OCI-LY3 (cell line): ENCODE results near the gene JSRP1.

ENCODE experiments used
- H2AFZ ChIP-seq: fragments of 200-600, 300-600 bp; shearing (Covaris generic); 2 replicates; pipeline ENCODE4 v1.6.0; 2014; ENCODE audit warnings: antibody characterized with exemption, low read depth, low read length
- H3K27ac ChIP-seq: fragments of 200-600, 300-600 bp; sonication (generic); 2 replicates; pipeline ENCODE4 v1.5.1; 2014; ENCODE audit warnings: mild to moderate bottlenecking, low read length, moderate library complexity, mixed read lengths
- H3K27me3 ChIP-seq: fragments of 200-600, 300-600 bp; sonication (generic); 2 replicates; pipeline ENCODE4 v1.6.1; 2014; ENCODE audit warnings: low read depth, low read length, mixed read lengths
- H3K36me3 ChIP-seq: fragments of 200-600, 300-600 bp; sonication (generic); replicated peaks from 2 replicates; pipeline ENCODE3; 2014; ENCODE audit warnings: low read depth, low read length, mixed read lengths
- H3K4me1 ChIP-seq: fragments of 300-600, 200-600 bp; sonication (generic); 2 replicates; pipeline ENCODE4 v1.6.1; 2014; ENCODE audit warnings: low read length, mixed read lengths
- H3K4me2 ChIP-seq: fragments of 200-600, 300-600 bp; sonication (generic); 2 replicates; pipeline ENCODE4 v1.6.1; 2014; ENCODE audit warnings: low read length, mixed read lengths
- H3K4me3 ChIP-seq: fragments of 300-600, 200-600 bp; sonication (generic); 2 replicates; pipeline ENCODE4 v1.5.1; 2014; ENCODE audit warnings: antibody characterized with exemption, mild to moderate bottlenecking, low read length, moderate library complexity
- H3K79me2 ChIP-seq: fragments of 300-600, 200-600 bp; shearing (Covaris generic); 2 replicates; pipeline ENCODE4 v1.6.1; 2014; ENCODE audit warnings: mild to moderate bottlenecking, low read length, mixed read lengths
- H3K9ac ChIP-seq: fragments of 300-600, 200-600 bp; shearing (Covaris generic); 2 replicates; pipeline ENCODE4 v1.6.0; 2014; ENCODE audit warnings: mild to moderate bottlenecking, low read length, moderate library complexity
- H3K9me3 ChIP-seq: fragments of 200-600, 300-600 bp; shearing (Covaris generic); 2 replicates; pipeline ENCODE4 v1.6.1; 2014; ENCODE audit warnings: low read length, mixed read lengths; ENCODE audit not compliant: insufficient read depth
- H4K20me1 ChIP-seq: fragments of 200-600, 300-600 bp; sonication (generic); 2 replicates; pipeline ENCODE4 v1.6.1; 2016; ENCODE audit warnings: low read length, mixed read lengths; ENCODE audit not compliant: insufficient read depth
- EZH2phosphoT487 ChIP-seq: fragments of 200-600 bp; shearing (Covaris generic); IDR thresholded peaks from 2 replicates; pipeline ENCODE4 v1.6.1; 2018; ENCODE audit warnings: antibody characterized with exemption, mixed run types, low read depth
- TF ChIP-seq, protein P1 (sequence below): fragments of 200-600, 300-600 bp; sonication (generic); IDR thresholded peaks from 2 replicates; pipeline ENCODE4 v1.5.1; 2014; ENCODE audit warnings: antibody characterized with exemption, low read length, low read depth

JSRP1 gene

DNA sequence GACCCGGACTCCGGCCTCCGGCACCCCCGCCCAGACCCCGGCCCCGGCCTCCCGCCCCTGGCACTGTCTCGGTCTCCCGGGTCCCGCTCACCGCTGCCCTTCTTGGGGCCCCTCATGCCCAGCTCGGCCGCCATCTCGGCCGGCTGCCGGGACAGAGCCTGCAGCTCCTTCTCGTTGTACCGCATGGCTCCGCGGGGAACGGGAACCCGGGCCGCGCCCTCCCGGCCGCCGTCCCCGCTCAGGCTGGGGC, 20.2 kb downstream of the JSRP1 start:
- no peak for TF ChIP-seq EZH2phosphoT487
- TF ChIP-seq, protein P1, sequence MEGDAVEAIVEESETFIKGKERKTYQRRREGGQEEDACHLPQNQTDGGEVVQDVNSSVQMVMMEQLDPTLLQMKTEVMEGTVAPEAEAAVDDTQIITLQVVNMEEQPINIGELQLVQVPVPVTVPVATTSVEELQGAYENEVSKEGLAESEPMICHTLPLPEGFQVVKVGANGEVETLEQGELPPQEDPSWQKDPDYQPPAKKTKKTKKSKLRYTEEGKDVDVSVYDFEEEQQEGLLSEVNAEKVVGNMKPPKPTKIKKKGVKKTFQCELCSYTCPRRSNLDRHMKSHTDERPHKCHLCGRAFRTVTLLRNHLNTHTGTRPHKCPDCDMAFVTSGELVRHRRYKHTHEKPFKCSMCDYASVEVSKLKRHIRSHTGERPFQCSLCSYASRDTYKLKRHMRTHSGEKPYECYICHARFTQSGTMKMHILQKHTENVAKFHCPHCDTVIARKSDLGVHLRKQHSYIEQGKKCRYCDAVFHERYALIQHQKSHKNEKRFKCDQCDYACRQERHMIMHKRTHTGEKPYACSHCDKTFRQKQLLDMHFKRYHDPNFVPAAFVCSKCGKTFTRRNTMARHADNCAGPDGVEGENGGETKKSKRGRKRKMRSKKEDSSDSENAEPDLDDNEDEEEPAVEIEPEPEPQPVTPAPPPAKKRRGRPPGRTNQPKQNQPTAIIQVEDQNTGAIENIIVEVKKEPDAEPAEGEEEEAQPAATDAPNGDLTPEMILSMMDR, result no peak
- Histone ChIP-seq H3K36me3 (peaks cover 45% of the 10 kb centered on the region), H4K20me1 (peaks cover 38% of the 10 kb centered on the region), H3K9ac (peak overlapping the region; percentile 93), H2AFZ (no peak overlapping the region), H3K4me1 (peaks cover 31% of the 10 kb centered on the region), H3K4me2 (peak overlapping the region; percentile 95), H3K79me2 (peaks cover 80% of the 10 kb centered on the region), H3K4me3 (peak overlapping the region; percentile 89), H3K9me3 (no peaks in the 10 kb centered on the region), H3K27me3 (no peaks in the 10 kb centered on the region), H3K27ac (peak overlapping the region; percentile 42)

- H4K20me1 ChIP-seq, result peaks cover 33% of the 10 kb centered on the region
- peaks cover 43% of the 10 kb centered on the region for H3K36me3 ChIP-seq
- H3K4me1 ChIP-seq, result peaks cover 31% of the 10 kb centered on the region
Measured at GRCh38 chr19:2235381-2236063, 20.7 kb downstream of the JSRP1 start.

GRCh38 chr19:2234996-2235380, 21.2 kb downstream of the JSRP1 start:
- Histone ChIP-seq H4K20me1 (peaks cover 28% of the 10 kb centered on the region), H3K27me3 (no peaks in the 10 kb centered on the region), H3K79me2 (peaks cover 70% of the 10 kb centered on the region), H3K4me1 (peaks cover 31% of the 10 kb centered on the region), H3K9me3 (no peaks in the 10 kb centered on the region), H3K27ac (peak overlapping the region; percentile 42), H2AFZ (no peak overlapping the region), H3K36me3 (peaks cover 42% of the 10 kb centered on the region), H3K4me3 (peak overlapping the region; percentile 89), H3K4me2 (peak overlapping the region; percentile 95), H3K9ac (peak overlapping the region; percentile 93)
- TF ChIP-seq, protein P1, result no peak
- TF ChIP-seq EZH2phosphoT487, result no peak

More at GRCh38 chr19:2235381-2236063, 20.7 kb downstream of the JSRP1 start:
- Histone ChIP-seq H3K27ac (peak overlapping the region; percentile 42), H2AFZ (no peak overlapping the region), H3K9ac (peak overlapping the region; percentile 93), H3K27me3 (no peaks in the 10 kb centered on the region), H3K4me2 (peak overlapping the region; percentile 95), H3K79me2 (peaks cover 76% of the 10 kb centered on the region), H3K4me3 (peak overlapping the region; percentile 89), H3K9me3 (no peaks in the 10 kb centered on the region)
- TF ChIP-seq, protein P1, result no peak
- no peak for TF ChIP-seq EZH2phosphoT487

DNA sequence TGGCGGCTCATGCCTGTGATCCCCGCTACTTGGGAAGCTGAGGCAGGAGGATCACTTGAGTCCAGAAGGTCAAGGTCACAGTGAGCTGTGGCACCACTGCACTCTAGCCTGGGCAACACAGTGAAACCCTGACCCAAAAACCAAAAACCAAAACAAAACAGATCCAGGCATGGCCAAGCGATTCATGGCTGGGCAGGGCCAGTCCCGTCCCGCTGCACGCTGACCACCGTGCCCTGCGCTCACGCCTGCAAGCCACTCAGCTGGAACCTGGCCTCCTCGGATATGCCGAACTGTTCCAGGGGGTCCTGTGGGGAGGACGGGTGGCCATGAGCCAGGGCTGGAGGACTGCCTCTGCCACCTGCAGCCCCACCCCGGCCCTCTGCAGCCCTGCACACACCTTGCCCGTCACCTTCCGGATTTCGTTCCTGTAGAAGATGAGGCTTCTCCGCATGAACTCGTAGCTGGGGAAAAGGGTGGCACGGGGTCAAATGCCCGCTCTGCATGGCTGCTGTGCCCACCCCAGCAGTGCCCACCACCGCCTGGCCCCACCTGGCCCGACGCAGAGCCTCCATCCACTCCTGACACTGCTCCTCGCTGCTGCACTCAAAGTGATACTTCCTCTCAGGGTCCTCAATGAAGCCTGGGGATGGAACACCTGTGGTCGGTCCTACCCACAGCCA, 22.5 kb downstream of the JSRP1 start:
- H3K9ac ChIP-seq, result no peak overlapping the region
- no peaks in the 10 kb centered on the region for H3K27me3 ChIP-seq
- no peak overlapping the region for H3K27ac ChIP-seq
- TF ChIP-seq EZH2phosphoT487, result no peak
- TF ChIP-seq, protein P1, result no peak
- peaks cover 43% of the 10 kb centered on the region for H3K36me3 ChIP-seq
- no peak overlapping the region for H3K4me2 ChIP-seq
- peaks cover 20% of the 10 kb centered on the region for H4K20me1 ChIP-seq
- no peak overlapping the region for H3K4me3 ChIP-seq
- peaks cover 20% of the 10 kb centered on the region for H3K4me1 ChIP-seq
- peaks cover 60% of the 10 kb centered on the region for H3K79me2 ChIP-seq
- H2AFZ ChIP-seq, result no peak overlapping the region
- no peaks in the 10 kb centered on the region for H3K9me3 ChIP-seq
